Measurements from ENCODE around the gene SLF1. TPM values are rescaled to one million over a fixed set of nuclear protein-coding genes. Genes with fewer than 3 reads are reported as not detected.

Gene SLF1
- total RNA-seq, 1 donor from 2014 or later = 17.4 TPM

- DNase-seq (ENCODE audit: low spot score, unreplicated experiment) = no peak
- Mint-ChIP-seq H3K27me3 (peaks cover 16% of the 10 kb centered on the region), H3K9me3 (ENCODE audit: low read depth) (no peaks in the 10 kb centered on the region), H3K4me1 (ENCODE audit: low read depth) (peaks cover 16% of the 10 kb centered on the region), H3K27ac (peak overlapping the region; percentile 3), H3K4me3 (ENCODE audit: low read depth) (no peak overlapping the region), H3K36me3 (ENCODE audit: insufficient read depth) (no peaks in the 10 kb centered on the region)
- no peak for TF ChIP-seq CTCF (IDR thresholded peaks at IDR 0.05; ENCODE audit: unreplicated experiment)
Observed at GRCh38 chr5:94742852-94743251, 124.4 kb downstream of the SLF1 start.

GRCh38 chr5:94744906-94745305, 126.4 kb downstream of the SLF1 start:
- peaks cover 13% of the 10 kb centered on the region for H3K27me3 Mint-ChIP-seq
- no peak overlapping the region for H3K4me3 Mint-ChIP-seq (ENCODE audit: low read depth)
- no peaks in the 10 kb centered on the region for H3K9me3 Mint-ChIP-seq (ENCODE audit: low read depth)
- no peak for TF ChIP-seq CTCF (IDR thresholded peaks at IDR 0.05; ENCODE audit: unreplicated experiment)
- H3K27ac Mint-ChIP-seq = no peak overlapping the region
- H3K36me3 Mint-ChIP-seq (ENCODE audit: insufficient read depth) = no peaks in the 10 kb centered on the region
- no peak for DNase-seq (ENCODE audit: low spot score, unreplicated experiment)
- H3K4me1 Mint-ChIP-seq (ENCODE audit: low read depth) = peaks cover 13% of the 10 kb centered on the region

GRCh38 chr5:94745786-94746730, 127.6 kb downstream of the SLF1 start:
- H3K4me1 Mint-ChIP-seq (ENCODE audit: low read depth) = peaks cover 13% of the 10 kb centered on the region

GRCh38 chr5:94746731-94747124, 128.3 kb downstream of the SLF1 start:
- no peak for TF ChIP-seq CTCF (IDR thresholded peaks at IDR 0.05; ENCODE audit: unreplicated experiment)
- peaks cover 18% of the 10 kb centered on the region for H3K4me1 Mint-ChIP-seq (ENCODE audit: low read depth)
- no peak overlapping the region for H3K4me3 Mint-ChIP-seq (ENCODE audit: low read depth)
- DNase-seq (ENCODE audit: low spot score, unreplicated experiment) = no peak
- H3K27ac Mint-ChIP-seq = no peak overlapping the region
- H3K36me3 Mint-ChIP-seq (ENCODE audit: insufficient read depth) = no peaks in the 10 kb centered on the region
- H3K9me3 Mint-ChIP-seq (ENCODE audit: low read depth) = no peaks in the 10 kb centered on the region
- peaks cover 8% of the 10 kb centered on the region for H3K27me3 Mint-ChIP-seq

More at GRCh38 chr5:94745786-94746730, 127.6 kb downstream of the SLF1 start:
- Mint-ChIP-seq H3K27ac (no peak overlapping the region), H3K27me3 (peaks cover 8% of the 10 kb centered on the region), H3K36me3 (ENCODE audit: insufficient read depth) (no peaks in the 10 kb centered on the region), H3K9me3 (ENCODE audit: low read depth) (no peaks in the 10 kb centered on the region), H3K4me3 (ENCODE audit: low read depth) (no peak overlapping the region)
- no peak for TF ChIP-seq CTCF (IDR thresholded peaks at IDR 0.05; ENCODE audit: unreplicated experiment)
- DNase-seq (ENCODE audit: low spot score, unreplicated experiment) = no peak

Other genes with a start within 250 kb of the SLF1 start
- 5.8 and 6.3 TPM in 2 replicates for gene KIAA0825, start 65 bp upstream of the SLF1 start, total RNA-seq